ENCODE data around the gene MYO7A. TPM values are rescaled to one million over a fixed set of nuclear protein-coding genes. Genes with fewer than 3 reads are reported as not detected.

Gene MYO7A
- total and polyA plus RNA-seq, 2 experiments from 2014 or later = 9.8 to 10.1 TPM

- H3K36me3 ChIP-seq (replicated peaks; ENCODE audit: insufficient read depth, low read depth) = no peaks in the 10 kb centered on the region
- no peak overlapping the region for H3K4me3 ChIP-seq
- no peak for DNase-seq (ENCODE audit: low spot score)
- H3K4me1 ChIP-seq (ENCODE audit: insufficient read depth) = peaks cover 22% of the 10 kb centered on the region
- no peaks in the 10 kb centered on the region for H3K9me3 ChIP-seq (ENCODE audit: low read depth)
- H4K20me1 ChIP-seq (ENCODE audit: insufficient read depth, poor library complexity, severe bottlenecking) = no peaks in the 10 kb centered on the region
- TF ChIP-seq EZH2phosphoT487 (IDR thresholded peaks at IDR 0.05; ENCODE audit: low read depth, severe bottlenecking, unreplicated experiment) (no peak), CTCF (IDR thresholded peaks at IDR 0.05; ENCODE audit: poor library complexity) (no peak), EZH2 (IDR thresholded peaks at IDR 0.05; ENCODE audit: borderline replicate concordance) (no peak)
- H3K4me2 ChIP-seq = no peak overlapping the region
- H3K27me3 ChIP-seq = no peaks in the 10 kb centered on the region
- 84% methylated on average over 3 of the region's 3 CpGs for WGBS (ENCODE audit: low lambda C conversion rate, missing lambda C conversion rate)
- H3K79me2 ChIP-seq = peaks cover 2% of the 10 kb centered on the region
- H2AFZ ChIP-seq = no peak overlapping the region
- no peaks in the 10 kb centered on the region for H3K9me2 ChIP-seq (replicated peaks; ENCODE audit: insufficient read depth)
- H3K27ac ChIP-seq = no peak overlapping the region
Measured at GRCh38 chr11:77089004-77089545, 39.0 kb upstream of the MYO7A start.

GRCh38 chr11:77090046-77090372 lies 38.0 kb upstream of the MYO7A start:
- Histone ChIP-seq H3K9me2 (replicated peaks; ENCODE audit: insufficient read depth) (no peaks in the 10 kb centered on the region), H2AFZ (no peak overlapping the region), H3K9me3 (ENCODE audit: low read depth) (no peaks in the 10 kb centered on the region), H3K27ac (no peak overlapping the region), H3K4me1 (ENCODE audit: insufficient read depth) (peaks cover 22% of the 10 kb centered on the region), H3K79me2 (peaks cover 2% of the 10 kb centered on the region), H3K4me3 (no peak overlapping the region), H3K36me3 (replicated peaks; ENCODE audit: insufficient read depth, low read depth) (no peaks in the 10 kb centered on the region), H3K4me2 (no peak overlapping the region), H3K27me3 (no peaks in the 10 kb centered on the region), H4K20me1 (ENCODE audit: insufficient read depth, poor library complexity, severe bottlenecking) (no peaks in the 10 kb centered on the region)
- TF ChIP-seq CTCF (IDR thresholded peaks at IDR 0.05; ENCODE audit: poor library complexity) (no peak), EZH2 (IDR thresholded peaks at IDR 0.05; ENCODE audit: borderline replicate concordance) (no peak), EZH2phosphoT487 (IDR thresholded peaks at IDR 0.05; ENCODE audit: low read depth, severe bottlenecking, unreplicated experiment) (no peak)
- WGBS (ENCODE audit: low lambda C conversion rate, missing lambda C conversion rate) = 100% methylated on average over 3 of the region's 4 CpGs
- DNase-seq (ENCODE audit: low spot score) = no peak

DNA sequence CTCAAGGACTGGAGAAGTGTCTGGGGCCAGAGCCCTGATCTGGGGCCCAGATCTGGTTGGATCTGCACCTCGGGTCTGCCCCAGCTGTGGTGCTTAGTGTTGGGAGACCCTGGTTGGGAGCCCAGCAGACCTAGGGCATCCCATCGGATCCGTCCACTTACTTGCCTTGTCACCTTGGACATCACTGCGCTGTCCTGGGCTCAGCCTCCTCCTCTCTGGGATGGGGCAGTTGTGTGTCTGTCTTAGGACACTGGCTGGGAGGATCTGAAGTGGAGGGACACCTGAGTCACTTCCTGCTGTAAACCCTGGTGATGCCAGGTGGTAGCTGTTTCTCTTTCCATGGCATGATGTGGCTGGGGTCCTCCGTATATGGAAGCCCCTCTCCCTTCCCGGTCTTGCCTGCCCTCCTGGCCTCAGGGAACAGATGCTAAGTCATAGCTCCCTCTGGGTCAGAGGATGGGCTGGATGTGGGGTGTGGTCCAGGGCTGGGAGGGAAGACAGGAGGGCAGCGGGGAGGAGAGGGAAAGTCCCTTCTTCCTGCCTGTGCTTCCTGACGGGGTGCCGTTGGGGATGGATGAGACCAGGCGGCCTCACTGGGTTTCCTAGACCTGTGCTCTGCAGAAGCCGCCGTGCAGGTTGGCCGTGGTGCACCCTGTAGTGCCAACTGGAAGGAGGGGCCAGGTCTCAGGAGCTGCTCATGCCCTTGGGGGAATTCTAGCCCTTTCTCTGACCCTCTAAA lies 37.5 kb upstream of the MYO7A start:
- Histone ChIP-seq H3K79me2 (peaks cover 2% of the 10 kb centered on the region), H3K9me2 (replicated peaks; ENCODE audit: insufficient read depth) (no peaks in the 10 kb centered on the region), H3K36me3 (replicated peaks; ENCODE audit: insufficient read depth, low read depth) (no peaks in the 10 kb centered on the region), H3K27ac (no peak overlapping the region), H2AFZ (no peak overlapping the region), H4K20me1 (ENCODE audit: insufficient read depth, poor library complexity, severe bottlenecking) (no peaks in the 10 kb centered on the region), H3K4me1 (ENCODE audit: insufficient read depth) (peaks cover 22% of the 10 kb centered on the region), H3K4me2 (no peak overlapping the region), H3K27me3 (no peaks in the 10 kb centered on the region), H3K4me3 (no peak overlapping the region), H3K9me3 (ENCODE audit: low read depth) (no peaks in the 10 kb centered on the region)
- no peak for DNase-seq (ENCODE audit: low spot score)
- WGBS (ENCODE audit: low lambda C conversion rate, missing lambda C conversion rate) = 84% methylated on average over 13 of the region's 13 CpGs
- TF ChIP-seq EZH2 (IDR thresholded peaks at IDR 0.05; ENCODE audit: borderline replicate concordance) = no peak
- TF ChIP-seq EZH2phosphoT487 (IDR thresholded peaks at IDR 0.05; ENCODE audit: low read depth, severe bottlenecking, unreplicated experiment) = no peak
- no peak for TF ChIP-seq CTCF (IDR thresholded peaks at IDR 0.05; ENCODE audit: poor library complexity)

All from hepatocyte (in vitro differentiated cells).